ENCODE measurements around the gene MCM5.
"Not testable (repeated sequence)": the region's sequence is repeated elsewhere in the genome, so short reads cannot be mapped to it uniquely, and the experiment has no call there.

DNA sequence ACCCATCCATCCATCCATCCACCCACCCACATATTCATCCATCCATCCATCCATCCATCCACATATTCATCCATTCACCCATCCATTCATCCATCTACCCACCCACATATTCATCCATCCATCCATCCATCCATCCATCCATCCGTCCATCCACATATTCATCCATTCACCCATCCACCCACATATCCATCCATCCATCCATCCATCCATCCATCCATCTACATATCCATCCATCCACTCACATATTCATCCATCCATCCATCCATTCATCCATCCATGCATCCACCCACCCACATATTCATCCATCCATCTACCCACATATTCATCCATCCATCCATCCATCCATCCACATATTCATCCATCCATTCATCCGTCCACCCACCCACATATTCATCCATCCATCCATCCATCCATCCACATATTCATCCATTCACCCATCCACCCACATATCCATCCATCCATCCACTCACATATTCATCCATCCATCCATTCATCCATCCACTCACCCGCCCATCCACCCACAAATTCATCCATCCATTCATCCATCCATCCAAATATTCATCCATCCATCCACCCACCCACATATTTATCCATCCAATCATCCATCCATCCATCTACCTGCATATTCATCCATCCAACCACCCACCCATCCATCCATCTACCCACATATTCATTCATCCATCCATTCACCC lies 38.9 kb downstream of the MCM5 start:
- not testable (repeated sequence) for TF ChIP-seq POLR2A (IDR thresholded peaks at IDR 0.05; ENCODE audit: low read depth, low read length); POLR2AphosphoS5 (IDR thresholded peaks at IDR 0.05; ENCODE audit: low read depth, low read length); TAF1 (IDR thresholded peaks at IDR 0.05; ENCODE audit: borderline replicate concordance, low read depth, low read length)
